Endothelial cell of umbilical vein (primary cell): ENCODE measurements around the gene TARDBP. TPM values are rescaled to one million over a fixed set of nuclear protein-coding genes. Genes with fewer than 3 reads are reported as not detected.
"Not testable (repeated sequence)": the region's sequence is repeated elsewhere in the genome, so short reads cannot be mapped to it uniquely, and the experiment has no call there.

ENCODE experiments used
- BruUV-seq: library from RNA; stranded (reverse); fragments of 400-500 nt; replicated peaks from 2 replicates; lab custom pipeline; 2021; lab: Mats Ljungman, UMichigan
- CTCF ChIA-PET: fragments of 300-600, 350-600 bp; sonication (Branson Sonifier 250); formaldehyde crosslinking; loops from one replicate; lab custom pipeline; 2021; ENCODE audit warnings: antibody characterized with exemption, inconsistent platforms; lab: Charles Lee
- POLR2A ChIA-PET: fragments of 300-600, 350-600 bp; sonication (Branson Sonifier 250); formaldehyde crosslinking; loops from one replicate; lab custom pipeline; 2021; ENCODE audit warnings: antibody characterized with exemption, inconsistent platforms; lab: Charles Lee
- DNase-seq: peaks from one replicate; pipeline ENCODE4 v3.0.0-alpha.2; 2011; ENCODE audit warnings: low read depth, low spot score
- FAIRE-seq: peaks from 2 replicates; lab custom pipeline; 2011; peaks lifted over from hg19 to GRCh38; lab: Jason Lieb, UNC
- H2AFZ ChIP-seq: 2 replicates; pipeline ENCODE4 v1.6.0; 2012; ENCODE audit warnings: low read depth, low read length, control low read depth, inconsistent platforms
- H3K27ac ChIP-seq: 2 replicates; pipeline ENCODE4 v1.5.1; 2011; ENCODE audit warnings: low read depth, mild to moderate bottlenecking, control low read depth, low read length, moderate library complexity; ENCODE audit not compliant: insufficient read depth
- H3K27me3 ChIP-seq, 2 experiments: 2 replicates each; pipeline versions ENCODE4 v1.6.0 to v1.6.1; 2011; ENCODE audit warnings: low read length in 2 of 2, mixed read lengths in 1 of 2; ENCODE audit not compliant: control insufficient read depth in 2 of 2, insufficient read depth in 2 of 2
- H3K36me3 ChIP-seq, 2 experiments: 2 replicates in 1 of 2; 3 replicates in 1 of 2; pipeline ENCODE4 v1.5.1; 2011; ENCODE audit warnings: low read length in 2 of 2, mild to moderate bottlenecking in 1 of 2, moderate library complexity in 1 of 2; ENCODE audit not compliant: control insufficient read depth in 2 of 2, insufficient read depth in 2 of 2; ENCODE audit errors: extremely low read depth in 1 of 2
- H3K4me1 ChIP-seq: 3 replicates; pipeline ENCODE4 v1.5.1; 2011; ENCODE audit warnings: mild to moderate bottlenecking, low read length; ENCODE audit not compliant: control insufficient read depth, insufficient read depth; ENCODE audit errors: extremely low read depth
- H3K4me2 ChIP-seq: 2 replicates; pipeline ENCODE4 v1.6.1; 2011; ENCODE audit warnings: low read length, control low read depth, mixed read lengths; ENCODE audit not compliant: insufficient read depth
- H3K4me3 ChIP-seq, 3 experiments: fragments of 200-600 bp in 1 of 3; sonication (generic), shearing (Covaris generic) in 1 of 3; replicated peaks in 1 of 3; 2 replicates each; pipeline ENCODE4 v1.5.1; 2011 to 2016; ENCODE audit warnings: control low read depth in 3 of 3, low read length in 3 of 3, mild to moderate bottlenecking in 2 of 3, inconsistent platforms in 1 of 3, low read depth in 1 of 3, moderate library complexity in 1 of 3; ENCODE audit not compliant: insufficient read depth in 1 of 3
- H3K79me2 ChIP-seq: 2 replicates; pipeline ENCODE4 v1.6.0; 2012; ENCODE audit warnings: low read length, inconsistent platforms; ENCODE audit not compliant: control insufficient read depth, insufficient read depth
- H3K9ac ChIP-seq: replicated peaks from 2 replicates; pipeline ENCODE3; 2011; ENCODE audit warnings: low read length, control low read depth; ENCODE audit not compliant: insufficient read depth; ENCODE audit errors: extremely low read depth
- H3K9me1 ChIP-seq: replicated peaks from 3 replicates; pipeline ENCODE4 v1.6.0; 2011; ENCODE audit warnings: mild to moderate bottlenecking, low read length; ENCODE audit not compliant: control insufficient read depth, insufficient read depth; ENCODE audit errors: extremely low read depth
- H3K9me3 ChIP-seq: replicated peaks from 2 replicates; pipeline ENCODE4 v1.5.1; 2012; ENCODE audit warnings: low read length, inconsistent platforms; ENCODE audit not compliant: control insufficient read depth, insufficient read depth
- H4K20me1 ChIP-seq: replicated peaks from 2 replicates; pipeline ENCODE3; 2011; ENCODE audit warnings: mild to moderate bottlenecking, low read length; ENCODE audit not compliant: control insufficient read depth, insufficient read depth; ENCODE audit errors: extremely low read depth
- EZH2 ChIP-seq: IDR thresholded peaks from 2 replicates; pipeline ENCODE4 v1.6.1; 2012; ENCODE audit warnings: borderline replicate concordance, low read depth, mild to moderate bottlenecking, moderate library complexity, low read length, inconsistent platforms; ENCODE audit not compliant: severe bottlenecking
- JUN ChIP-seq: IDR thresholded peaks from 2 replicates; pipeline ENCODE4 v1.6.1; 2011; ENCODE audit warnings: borderline replicate concordance, low read depth; ENCODE audit not compliant: insufficient read length, insufficient read depth
- MYC ChIP-seq: IDR thresholded peaks from one replicate; pipeline ENCODE4 v1.6.1; 2011; ENCODE audit warnings: mild to moderate bottlenecking, low read depth, low read length
- POLR2AphosphoS5 ChIP-seq: IDR thresholded peaks from 2 replicates; pipeline ENCODE4 v1.6.1; 2012; ENCODE audit warnings: low read depth, mild to moderate bottlenecking, control low read depth, low read length, moderate library complexity; ENCODE audit not compliant: insufficient read depth
- dilution Hi-C: fragments of 300-500 bp; cut with MboI; formaldehyde crosslinking; loops from one replicate; pipeline ENCODE4 v1.15.0; 2019; ENCODE audit warnings: low sequenced_read_pairs; ENCODE audit not compliant: extremely low pct_ligation_motif_present
- intact Hi-C: fragments of 100-400 bp; cut with micrococcal nuclease; formaldehyde crosslinking; loops from one replicate; pipeline ENCODE4 v1.10.0; 2022
- polyA plus RNA-seq, 4 experiments: library from polyadenylated mRNA; depleted of rRNA in 3 of 4; stranded (reverse) in 3 of 4; unstranded in 1 of 4; fragments of >200 nt; gene quantifications; 2 replicates each; pipeline versions ENCODE4 v1.2.1 to v1.2.3, GENCODE V29; 2011 to 2012; ENCODE audit warnings: missing spikeins in 1 of 4
- total RNA-seq: library from RNA; stranded (reverse); gene quantifications from 2 replicates; pipeline ENCODE4 v1.2.3, GENCODE V29; 2021
- TF ChIP-seq, protein P1 (sequence below), 2 donors: IDR thresholded peaks; 1 replicate in 1 of 2; 2 replicates in 1 of 2; pipeline ENCODE4 v1.5.1; 2011; ENCODE audit warnings: low read length in 2 of 2, mild to moderate bottlenecking in 2 of 2, moderate library complexity in 2 of 2, control low read depth in 1 of 2, inconsistent platforms in 1 of 2, low read depth in 1 of 2; ENCODE audit not compliant: insufficient read depth in 1 of 2; ENCODE audit errors: extremely low read depth in 1 of 2

Gene TARDBP
- total and polyA plus RNA-seq, 2 donors (not counting 3 experiments of a cell fraction or from before 2014, with no cell fraction given), result 106 to 183 TPM

DNA sequence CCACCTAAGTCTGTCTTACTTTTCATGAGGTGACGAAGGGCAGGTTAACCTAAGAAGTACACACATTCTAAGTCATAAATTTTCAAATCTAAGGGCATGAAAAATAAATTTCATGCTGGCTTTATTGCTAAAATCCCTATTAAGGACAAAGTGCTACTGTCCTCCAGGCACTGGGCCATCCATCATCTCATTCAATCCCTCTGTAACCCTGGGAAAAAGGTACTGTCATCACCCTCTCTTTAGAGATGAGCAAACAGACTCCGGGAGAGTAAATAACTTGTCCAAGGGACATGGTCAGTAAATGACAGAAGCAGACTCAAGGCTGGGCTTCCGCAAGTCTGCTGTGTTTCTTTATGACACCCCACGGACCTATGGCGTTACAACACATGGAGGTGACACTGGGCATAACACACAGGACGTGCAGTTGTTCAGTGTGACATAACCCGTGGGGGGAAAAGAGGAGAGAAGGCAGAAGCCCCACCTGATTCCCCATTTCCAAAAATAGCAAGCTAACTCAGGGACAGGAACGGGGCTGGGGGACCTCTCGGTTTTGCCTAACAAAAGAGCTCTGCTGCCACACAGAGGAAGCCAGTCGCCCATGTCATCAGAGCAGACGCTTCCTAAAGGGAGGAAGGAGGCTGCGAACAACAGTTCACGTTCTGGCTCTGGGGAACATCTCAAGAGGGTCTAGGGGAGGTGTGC is 59.9 kb downstream of the TARDBP start:
- no peak for FAIRE-seq
- no peaks in the 10 kb centered on the region for H3K79me2 ChIP-seq
- H2AFZ ChIP-seq, result no peak overlapping the region
- H3K27me3 ChIP-seq, result no peaks in the 10 kb centered on the region
- H3K9ac ChIP-seq, result no peak overlapping the region
- POLR2A ChIA-PET, result no interaction called here
- no peaks in the 10 kb centered on the region for H3K9me3 ChIP-seq
- TF ChIP-seq, protein P1, sequence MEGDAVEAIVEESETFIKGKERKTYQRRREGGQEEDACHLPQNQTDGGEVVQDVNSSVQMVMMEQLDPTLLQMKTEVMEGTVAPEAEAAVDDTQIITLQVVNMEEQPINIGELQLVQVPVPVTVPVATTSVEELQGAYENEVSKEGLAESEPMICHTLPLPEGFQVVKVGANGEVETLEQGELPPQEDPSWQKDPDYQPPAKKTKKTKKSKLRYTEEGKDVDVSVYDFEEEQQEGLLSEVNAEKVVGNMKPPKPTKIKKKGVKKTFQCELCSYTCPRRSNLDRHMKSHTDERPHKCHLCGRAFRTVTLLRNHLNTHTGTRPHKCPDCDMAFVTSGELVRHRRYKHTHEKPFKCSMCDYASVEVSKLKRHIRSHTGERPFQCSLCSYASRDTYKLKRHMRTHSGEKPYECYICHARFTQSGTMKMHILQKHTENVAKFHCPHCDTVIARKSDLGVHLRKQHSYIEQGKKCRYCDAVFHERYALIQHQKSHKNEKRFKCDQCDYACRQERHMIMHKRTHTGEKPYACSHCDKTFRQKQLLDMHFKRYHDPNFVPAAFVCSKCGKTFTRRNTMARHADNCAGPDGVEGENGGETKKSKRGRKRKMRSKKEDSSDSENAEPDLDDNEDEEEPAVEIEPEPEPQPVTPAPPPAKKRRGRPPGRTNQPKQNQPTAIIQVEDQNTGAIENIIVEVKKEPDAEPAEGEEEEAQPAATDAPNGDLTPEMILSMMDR (IDR thresholded peaks at IDR 0.05; ENCODE audit: extremely low read depth in 1 of 2, insufficient read depth in 1 of 2, low read depth in 1 of 2, low read length in 2 of 2), result no peak
- TF ChIP-seq EZH2, result no peak
- no peak for TF ChIP-seq MYC
- TF ChIP-seq JUN, result no peak
- no peak for TF ChIP-seq POLR2AphosphoS5
- H4K20me1 ChIP-seq, result no peaks in the 10 kb centered on the region
- no TSS peak for BruUV-seq
- intact Hi-C loops, result no loop called here
- no peaks in the 10 kb centered on the region for H3K4me1 ChIP-seq
- no peak overlapping the region for H3K27ac ChIP-seq
- no peak overlapping the region for H3K4me2 ChIP-seq
- no peak for DNase-seq
- H3K36me3 ChIP-seq, result peaks cover 37 to 65% of the 10 kb centered on the region in 2 experiments
- no peak overlapping the region for H3K4me3 ChIP-seq
- dilution Hi-C loops, result no loop called here
- no peaks in the 10 kb centered on the region for H3K9me1 ChIP-seq
- CTCF ChIA-PET, result interaction anchor here (1.2 kb wide), 1 partner anchor 35 kb away, joined by 8 read pairs; no protein-coding TSS in a partner anchor

DNA sequence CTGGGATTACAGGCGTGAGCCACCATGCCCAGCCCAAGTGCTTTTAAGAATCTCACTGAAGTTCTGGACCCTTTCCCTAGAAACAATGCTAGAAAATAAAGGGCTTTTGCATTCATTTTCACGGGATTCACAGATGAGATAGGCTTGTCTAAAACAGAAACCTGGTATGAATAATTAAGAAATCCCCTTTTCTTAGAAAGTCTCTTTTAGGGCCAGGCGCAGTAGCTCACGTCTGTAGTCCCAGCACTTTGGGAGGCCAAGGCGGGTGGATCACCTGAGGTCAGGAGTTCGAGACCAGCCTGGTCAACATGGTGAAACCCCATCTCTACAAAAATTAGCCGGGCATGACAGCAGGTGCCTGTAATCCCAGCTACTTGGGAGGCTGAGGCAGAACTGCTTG is 60.9 kb downstream of the TARDBP start:
- H3K27ac ChIP-seq, dilution Hi-C loops, H3K79me2 ChIP-seq, POLR2A ChIA-PET, H3K4me1 ChIP-seq, H3K9me3 ChIP-seq, H3K9me1 ChIP-seq, BruUV-seq, H3K9ac ChIP-seq, H3K27me3 ChIP-seq, DNase-seq, H4K20me1 ChIP-seq, intact Hi-C loops, H2AFZ ChIP-seq, H3K4me2 ChIP-seq, FAIRE-seq, H3K4me3 ChIP-seq: not testable (repeated sequence)
- peaks cover 30 to 61% of the 10 kb centered on the region in 2 experiments for H3K36me3 ChIP-seq
- CTCF ChIA-PET, result interaction anchor here (1.2 kb wide), 1 partner anchor 36 kb away, joined by 8 read pairs; no protein-coding TSS in a partner anchor

Other genes with a start within 250 kb of the TARDBP start
- gene CASZ1, start 216.0 kb upstream of the TARDBP start, total RNA-seq, result 5.1 and 5.2 TPM in 2 replicates
- gene CASZ1, start 216.0 kb upstream of the TARDBP start, polyA plus RNA-seq, result 1.5 and 1.9 TPM in 2 replicates
- gene MASP2, start 34.6 kb downstream of the TARDBP start, total RNA-seq, result 0.53 and 0.92 TPM in 2 replicates
- not detected in 2 replicates for gene MASP2, start 34.6 kb downstream of the TARDBP start, polyA plus RNA-seq
- gene SRM, start 47.4 kb downstream of the TARDBP start, total RNA-seq, result 167 and 172 TPM in 2 replicates
- gene SRM, start 47.4 kb downstream of the TARDBP start, polyA plus RNA-seq, result 81.3 and 84.0 TPM in 2 replicates
- gene EXOSC10, start 87.2 kb downstream of the TARDBP start, total RNA-seq, result 103 and 104 TPM in 2 replicates
- 70.5 and 74.9 TPM in 2 replicates for gene EXOSC10, start 87.2 kb downstream of the TARDBP start, polyA plus RNA-seq
- gene ANGPTL7, start 176.7 kb downstream of the TARDBP start, total RNA-seq, result not detected in 2 replicates
- gene ANGPTL7, start 176.7 kb downstream of the TARDBP start, polyA plus RNA-seq, result not detected in 2 replicates
- gene MTOR, start 249.9 kb downstream of the TARDBP start, total RNA-seq, result 50.4 and 53.1 TPM in 2 replicates
- gene MTOR, start 249.9 kb downstream of the TARDBP start, polyA plus RNA-seq, result 30.2 and 33.5 TPM in 2 replicates